Activated naive CD4-positive, alpha-beta T cell treated with Interleukin-2 at 50 U/mL for 16 hours (primary cell): ENCODE results near the gene XRN2.
A peak's percentile ranks its signal among the peaks of the same experiment; 100 is the strongest.
"Not testable (repeated sequence)": the region's sequence is repeated elsewhere in the genome, so short reads cannot be mapped to it uniquely, and the experiment has no call there.

ENCODE experiments used
- DNase-seq: peaks from one replicate; pipeline ENCODE4 v3.0.0-alpha.2; 2020

The XRN2 gene

DNA sequence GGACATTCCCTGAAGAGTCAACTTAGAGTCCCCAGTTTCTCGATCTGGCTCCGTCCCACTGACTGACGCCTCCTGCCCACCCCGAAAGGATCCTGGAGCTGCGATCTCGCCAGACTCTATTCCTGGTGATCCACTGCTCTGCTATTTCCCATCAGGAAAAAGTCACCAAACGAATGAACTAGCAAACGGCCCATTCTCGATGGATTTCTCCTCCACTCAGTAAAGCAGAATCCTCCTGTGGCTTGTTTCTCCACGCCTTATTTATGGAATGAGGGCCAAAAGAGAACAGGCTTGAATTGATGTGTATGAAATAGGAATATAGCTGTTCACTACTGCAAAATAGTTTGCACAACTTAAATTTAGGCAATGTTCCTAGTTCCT lies 88.8 kb downstream of the XRN2 start:
- DNase-seq, result no peak

DNA sequence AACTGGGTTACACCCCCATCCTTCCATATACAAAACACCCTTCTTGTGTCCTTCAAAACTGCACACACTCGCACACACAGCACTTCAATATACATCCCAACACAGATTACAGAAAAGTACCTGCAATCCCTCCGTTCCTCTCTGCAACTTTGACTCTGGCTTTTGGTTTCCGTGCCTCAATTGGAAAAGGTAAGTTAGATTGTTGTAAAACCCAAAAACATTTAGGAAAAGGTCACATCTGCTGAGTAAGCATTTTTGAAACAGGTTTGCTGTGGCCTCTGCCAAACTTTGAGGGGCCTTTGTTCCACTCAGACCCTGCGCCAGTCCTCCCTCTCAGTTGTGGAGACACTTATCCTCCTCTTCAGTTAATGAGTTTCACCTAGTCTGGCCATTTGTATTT lies 90.0 kb downstream of the XRN2 start:
- DNase-seq, result no peak

DNA sequence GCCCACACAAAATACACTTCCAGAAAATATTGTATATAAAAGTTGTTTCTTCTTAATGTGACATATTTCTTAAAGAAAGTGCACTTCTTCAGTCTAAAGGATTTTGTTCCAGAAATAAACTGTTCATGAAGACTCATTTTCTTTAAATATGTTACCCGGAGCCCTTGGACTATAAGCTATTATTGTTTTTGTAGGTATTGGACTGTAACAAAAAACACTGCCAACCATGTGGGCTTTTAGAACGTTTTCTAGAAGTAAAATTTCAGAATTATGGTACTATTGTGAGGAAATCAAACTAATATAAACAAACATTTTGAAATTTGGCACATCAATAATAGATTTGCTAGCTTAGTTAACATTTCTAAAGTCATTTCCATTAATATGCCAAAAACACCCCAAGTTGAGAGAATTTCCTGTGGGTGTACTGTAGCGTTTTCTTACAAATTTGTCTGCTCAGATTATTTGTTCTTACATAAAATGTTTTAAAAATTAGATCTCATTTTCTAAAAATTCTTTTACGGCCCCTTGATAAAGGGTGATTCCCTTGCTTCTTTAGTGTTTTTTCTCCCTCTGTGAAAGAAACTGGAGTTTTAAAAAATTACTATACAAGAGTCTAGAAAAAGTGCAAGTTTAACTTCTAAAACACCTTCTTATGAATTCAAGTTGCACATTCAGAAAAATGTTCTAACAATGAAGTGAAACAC lies 90.8 kb downstream of the XRN2 start:
- DNase-seq, result no peak

DNA sequence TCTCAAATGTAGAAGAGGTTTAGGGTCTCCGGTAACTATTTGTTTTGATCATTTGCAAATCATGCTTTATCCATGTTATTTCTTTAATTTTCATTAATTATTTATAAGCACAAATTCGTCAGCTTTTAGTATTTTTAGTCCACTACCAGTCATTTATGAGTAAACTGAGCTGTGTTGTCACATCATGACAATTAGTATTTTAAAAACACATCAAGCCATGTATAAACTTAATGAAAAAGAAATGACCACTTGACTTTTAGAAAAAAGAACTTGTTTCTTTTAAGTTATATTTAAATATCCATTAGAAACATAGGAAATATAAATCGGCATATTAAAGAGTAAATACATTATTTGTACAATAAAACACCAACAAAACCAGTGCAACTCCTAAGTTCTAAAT lies 91.4 kb downstream of the XRN2 start:
- DNase-seq, result no peak

DNA sequence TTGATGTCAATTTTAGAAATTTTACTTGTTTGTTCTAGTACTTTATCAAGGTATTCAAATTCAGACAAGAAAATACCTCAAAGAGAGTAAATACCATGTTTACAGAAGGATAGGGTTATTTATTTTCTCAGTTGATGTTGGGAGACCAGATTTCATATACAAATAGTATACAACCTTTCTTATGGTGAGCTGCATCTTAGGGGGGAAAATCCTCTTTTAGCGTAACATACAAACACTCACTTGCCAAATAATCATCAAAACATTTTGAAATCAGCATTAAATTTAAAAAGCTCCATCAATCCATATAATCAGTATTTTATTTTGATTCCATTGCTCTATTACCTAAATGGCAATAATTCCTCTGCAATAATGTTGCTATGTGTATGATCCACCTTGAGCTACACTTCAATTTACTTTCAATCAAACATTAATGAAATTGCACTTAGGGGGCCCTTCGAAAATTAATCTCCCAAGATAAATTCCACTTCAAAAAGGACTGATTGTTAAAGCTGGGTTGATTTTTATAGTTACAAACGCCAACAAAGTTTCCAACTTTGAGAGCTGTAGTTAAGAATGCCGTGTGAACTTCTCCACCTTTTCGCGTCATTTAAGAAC lies 92.0 kb downstream of the XRN2 start:
- DNase-seq, result no peak

DNA sequence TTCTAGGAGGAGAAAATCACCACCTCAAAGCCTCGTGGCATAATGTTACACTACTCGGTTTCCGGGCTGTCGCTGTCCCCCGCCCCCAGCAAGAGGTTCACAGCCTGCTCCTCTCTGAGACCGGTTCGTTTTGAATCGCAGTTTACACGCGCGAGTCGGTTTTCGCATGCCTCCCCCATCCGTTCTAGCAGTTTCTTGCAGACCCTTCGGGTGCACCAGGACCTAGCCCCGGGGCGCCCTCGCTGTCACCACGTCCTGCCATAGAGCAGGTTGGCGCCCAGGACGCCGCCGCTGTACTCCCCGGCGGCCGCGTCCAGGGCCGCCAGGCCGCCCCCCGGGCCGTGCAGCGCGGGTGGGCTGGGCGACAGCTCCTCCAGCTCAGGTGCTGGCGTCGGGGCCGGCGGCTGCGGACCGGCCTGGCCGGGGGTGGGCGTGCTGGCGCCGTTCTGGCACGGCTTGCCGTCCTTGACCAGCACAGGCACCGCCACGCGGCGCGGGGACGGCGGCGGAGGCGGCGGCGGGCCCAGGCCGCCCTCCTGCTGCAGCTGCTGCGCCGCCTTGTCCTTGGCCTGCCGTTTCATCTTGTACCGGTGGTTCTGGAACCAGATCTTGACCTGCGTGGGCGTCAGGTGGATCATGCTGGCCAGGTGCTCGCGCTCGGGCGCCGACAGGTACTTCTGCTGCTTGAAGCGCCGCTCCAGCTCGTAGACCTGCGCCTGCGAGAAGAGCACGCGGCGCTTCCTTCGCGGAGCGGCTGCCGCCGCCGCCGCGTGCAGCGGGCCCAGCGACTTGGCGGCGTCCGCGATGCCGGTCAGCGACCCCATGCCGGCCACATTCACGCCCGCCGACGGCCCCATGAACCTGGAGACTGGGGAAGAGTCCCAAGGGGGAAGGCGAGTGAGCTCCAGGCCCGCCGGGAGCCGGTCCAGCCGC lies 92.8 kb downstream of the XRN2 start:
- peak; percentile 45 for DNase-seq

DNA sequence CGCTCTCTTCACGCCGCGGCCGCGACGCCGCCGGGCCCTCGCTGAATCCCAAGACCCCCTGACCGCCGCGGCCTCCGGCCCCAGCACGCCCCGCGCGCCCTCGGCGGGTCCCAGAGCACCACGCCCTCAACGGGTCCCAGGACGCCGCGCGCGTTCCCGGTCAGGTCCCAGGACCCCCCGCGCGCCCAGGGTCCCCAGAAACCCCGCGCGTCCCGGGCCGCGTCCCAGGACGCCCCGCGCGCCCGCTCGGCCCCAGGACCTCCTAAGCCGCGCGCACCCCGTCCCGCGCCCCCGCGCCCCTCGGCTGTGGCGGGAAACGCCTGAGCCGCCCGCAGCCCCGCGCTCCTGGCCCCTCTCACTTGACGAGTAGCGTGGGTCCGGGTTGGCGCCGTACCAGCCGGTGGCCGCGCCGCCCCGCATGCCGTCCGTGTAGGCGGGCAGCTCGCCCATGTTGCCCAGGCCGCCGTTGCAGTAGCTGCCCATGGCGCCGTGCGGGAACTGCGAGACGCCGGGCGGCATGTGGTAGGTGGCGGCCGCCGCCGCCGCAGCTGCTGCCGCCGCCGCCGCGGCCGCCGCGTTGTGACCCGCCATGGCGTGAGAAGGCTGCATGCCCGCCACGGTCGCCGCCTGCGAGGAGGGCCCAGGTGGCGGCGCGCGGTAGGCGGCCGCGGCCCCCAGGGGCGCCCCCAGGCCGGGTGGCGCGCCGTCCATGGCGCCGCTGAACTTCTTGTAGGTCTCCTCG lies 93.6 kb downstream of the XRN2 start:
- no peak for DNase-seq

DNA sequence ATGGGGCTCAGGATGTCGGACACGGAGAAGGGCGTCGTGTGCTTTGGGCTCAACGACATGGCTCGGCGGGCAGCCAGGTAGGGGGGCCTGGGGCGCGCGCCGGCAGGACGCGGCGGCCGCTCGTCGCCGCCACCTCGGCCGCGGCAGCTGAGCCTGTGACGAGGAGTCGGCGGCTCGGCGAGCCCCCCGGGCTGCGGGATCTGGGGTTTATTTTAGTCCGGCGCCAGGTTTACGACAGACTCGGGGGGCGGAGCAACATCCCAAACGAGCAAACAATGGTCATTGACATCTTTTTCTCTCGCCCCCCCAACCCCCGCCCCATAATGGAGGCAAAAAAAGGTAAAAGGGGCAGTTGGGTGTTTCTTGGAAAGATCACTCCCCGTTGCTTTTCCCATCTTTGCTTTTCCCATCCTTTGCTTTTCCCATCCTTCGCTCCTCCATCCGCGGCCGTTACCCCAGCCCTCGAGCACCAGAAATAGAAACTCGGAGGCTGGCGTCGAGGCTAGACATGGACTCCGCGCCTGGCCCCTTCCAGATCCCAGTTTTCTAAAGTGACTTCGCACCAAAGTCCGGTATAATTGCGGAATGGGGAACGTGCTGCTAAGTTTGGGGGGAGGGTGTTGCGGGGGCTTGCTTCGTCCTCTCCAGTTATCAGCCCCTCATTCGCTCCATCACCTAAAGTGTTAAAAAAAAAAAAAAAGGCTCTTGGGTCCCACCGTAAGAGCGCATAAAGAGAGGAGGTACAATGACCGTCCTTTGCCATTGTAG lies 94.4 kb downstream of the XRN2 start, which contains the start of gene NKX2-4:
NKX2-4 (minus strand) TSS at position 186 of the 768 bp plus-strand sequence; CDS start at position 59, 127 bp downstream.
- DNase-seq, result no peak

DNA sequence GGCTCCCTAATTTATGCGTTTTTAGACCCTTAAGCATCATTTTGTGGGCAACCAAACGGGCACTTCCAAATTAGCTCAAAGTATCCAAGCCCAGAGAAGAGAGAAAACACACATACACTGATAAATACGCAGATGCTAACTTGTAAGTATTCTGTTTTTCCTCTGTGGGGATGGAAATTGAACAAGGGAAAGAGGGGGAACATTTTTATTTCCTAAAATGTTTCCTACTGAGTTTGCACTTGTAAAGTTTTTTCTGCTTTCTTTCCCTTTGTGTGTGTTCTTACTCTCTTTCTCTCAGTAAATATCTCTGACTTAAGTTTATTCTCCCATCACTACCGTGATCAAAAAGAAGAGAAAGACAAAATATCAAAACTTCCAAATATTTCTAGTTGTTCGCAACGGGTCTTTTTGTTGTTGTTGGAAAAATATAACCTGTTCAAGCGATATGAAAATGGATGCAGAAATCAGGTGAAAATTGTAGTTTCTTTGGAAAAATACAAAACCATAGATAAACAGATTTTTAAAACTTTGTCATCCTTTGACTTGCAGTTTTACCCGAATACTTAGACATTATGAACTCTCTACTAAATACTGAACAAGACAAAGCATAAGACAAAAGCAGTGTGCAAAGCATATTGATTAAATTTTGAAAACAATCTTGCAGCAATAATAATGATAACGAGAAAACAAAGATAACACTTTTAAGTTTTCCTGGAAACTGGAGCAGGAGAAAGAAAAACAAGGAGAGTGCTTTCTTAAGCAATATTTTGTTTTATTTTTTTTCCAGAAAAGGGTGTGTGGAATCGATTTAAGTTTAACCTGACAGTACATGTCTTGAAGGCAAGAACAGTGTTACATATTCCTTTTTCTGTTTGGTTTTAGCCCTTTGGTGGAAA lies 95.2 kb downstream of the XRN2 start:
- no peak for DNase-seq

DNA sequence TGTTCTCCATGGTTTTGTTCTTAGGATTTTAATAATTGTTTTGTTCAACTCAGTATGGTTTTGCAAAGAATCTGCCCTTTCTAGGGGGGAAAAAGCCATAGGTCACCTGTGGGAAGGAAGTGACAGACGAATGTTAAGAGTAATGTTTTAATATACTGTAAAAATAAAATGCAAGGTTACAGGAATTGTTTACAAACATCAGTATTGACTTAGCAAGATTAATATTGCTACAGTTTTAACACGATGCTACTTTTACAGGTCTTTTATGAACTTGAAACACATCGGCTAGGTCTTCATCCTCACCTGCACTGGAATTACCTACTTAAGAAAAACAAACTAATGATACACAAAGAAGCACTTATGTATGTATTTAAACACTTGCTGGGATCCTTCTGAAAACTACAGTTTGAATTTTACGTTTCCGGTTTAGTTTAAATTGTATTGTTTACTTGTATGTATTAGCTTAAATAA lies 95.9 kb downstream of the XRN2 start:
- no peak for DNase-seq

DNA sequence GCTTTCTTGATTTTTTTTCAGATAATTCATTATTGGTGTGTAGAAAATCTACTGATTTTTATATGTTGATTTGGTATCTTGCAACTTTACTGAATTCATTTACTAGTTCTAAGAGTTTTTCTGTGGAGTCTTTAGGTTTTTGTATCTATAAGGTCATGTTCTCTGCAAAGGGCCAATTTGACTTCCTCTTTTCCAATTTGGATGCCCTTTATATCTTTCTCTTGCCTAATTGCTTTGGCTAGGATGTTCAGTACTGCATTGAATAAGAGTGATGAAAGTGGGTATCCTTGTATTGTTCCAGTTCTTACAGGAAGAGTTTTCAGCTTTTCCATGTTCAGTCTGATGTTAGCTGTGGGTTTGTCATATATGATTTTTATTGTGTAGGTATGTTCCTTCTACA lies 108.6 kb downstream of the XRN2 start:
- no peak for DNase-seq

DNA sequence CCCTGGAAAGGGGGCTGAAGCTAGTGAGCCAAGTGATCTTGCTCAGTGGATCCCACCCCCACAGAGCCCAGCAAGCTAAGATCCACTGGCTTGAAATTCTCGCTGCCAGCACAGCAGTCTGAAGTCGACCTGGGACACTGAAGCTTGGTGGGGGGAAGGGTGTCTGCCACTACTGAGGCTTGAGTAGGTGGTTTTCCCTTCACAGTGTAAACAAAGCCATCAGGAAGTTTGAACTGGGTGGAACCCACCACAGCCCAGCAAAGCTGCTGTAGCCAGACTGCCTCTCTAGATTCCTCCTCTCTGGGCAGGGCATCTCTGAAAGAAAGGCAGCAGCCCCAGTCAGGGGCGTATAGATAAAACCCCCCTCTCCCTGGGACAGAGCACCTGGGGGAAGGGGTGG lies 110.9 kb downstream of the XRN2 start:
- not testable (repeated sequence) for DNase-seq

DNA sequence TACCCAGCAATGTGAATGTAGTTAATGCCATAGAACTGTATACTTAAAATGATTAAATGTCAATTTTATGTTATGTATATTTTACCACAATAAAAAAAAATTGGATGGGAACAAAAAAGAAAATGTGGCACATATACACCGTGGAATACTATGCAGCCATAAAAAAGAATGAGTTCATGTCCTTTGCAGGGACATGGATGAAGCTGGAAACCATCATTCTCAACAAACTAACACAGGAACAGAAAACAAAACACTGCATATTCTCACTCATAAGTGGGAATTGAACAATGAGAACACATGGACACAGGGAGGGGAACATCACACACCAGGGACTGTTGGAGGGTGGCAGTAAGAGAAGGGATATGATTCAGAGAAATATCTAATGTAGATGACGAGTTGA lies 116.0 kb downstream of the XRN2 start:
- DNase-seq, result not testable (repeated sequence)

DNA sequence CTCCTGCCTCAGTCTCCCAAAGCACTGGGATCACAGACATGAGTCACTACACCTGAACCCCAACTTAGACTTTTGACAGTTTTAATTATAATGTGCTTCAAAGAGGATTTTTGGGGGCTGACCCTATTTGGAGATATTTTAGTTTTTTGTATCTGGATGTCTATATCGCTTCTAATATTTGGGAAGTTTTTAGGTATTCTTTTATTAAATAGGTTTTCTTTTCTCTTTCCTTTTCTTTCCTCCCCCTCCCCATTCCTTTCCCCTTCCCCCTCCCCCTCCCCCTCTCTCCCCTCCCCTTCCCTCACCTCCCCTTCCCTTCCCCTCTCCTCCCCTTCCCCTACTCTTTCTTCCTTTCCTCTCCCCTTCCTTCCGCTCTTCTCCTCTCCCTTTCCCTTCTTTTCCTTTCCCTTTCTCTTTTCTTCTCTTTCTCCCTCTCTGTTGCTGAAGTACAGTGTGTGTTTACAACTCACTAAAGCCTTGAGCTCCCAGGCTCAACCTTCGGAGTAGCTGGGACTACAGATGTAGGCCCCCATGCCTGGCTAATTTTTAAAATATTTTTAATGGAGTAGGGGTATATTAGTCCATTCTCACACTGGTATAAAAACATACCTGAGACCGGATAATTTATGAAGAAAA lies 118.6 kb downstream of the XRN2 start:
- no peak for DNase-seq

DNA sequence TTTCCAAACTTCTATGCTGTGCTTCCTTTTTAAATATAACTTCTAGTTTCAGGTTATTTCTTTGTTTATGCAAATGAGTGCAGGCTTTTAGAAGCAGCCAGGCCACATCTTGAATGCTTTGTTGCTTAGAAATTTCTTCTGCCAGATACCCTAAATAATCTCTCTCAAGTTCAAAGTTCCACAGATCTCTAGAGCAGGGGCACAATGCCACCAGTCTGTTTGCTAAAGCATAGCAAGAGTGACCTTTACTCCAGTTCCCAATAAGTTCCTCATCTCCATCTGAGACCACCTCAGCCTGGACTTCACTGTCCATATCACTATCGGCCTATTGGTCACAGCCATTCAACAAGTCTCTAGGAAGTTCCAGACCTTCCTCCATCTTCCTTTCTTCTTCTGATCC lies 120.6 kb downstream of the XRN2 start:
- DNase-seq, result not testable (repeated sequence)

DNA sequence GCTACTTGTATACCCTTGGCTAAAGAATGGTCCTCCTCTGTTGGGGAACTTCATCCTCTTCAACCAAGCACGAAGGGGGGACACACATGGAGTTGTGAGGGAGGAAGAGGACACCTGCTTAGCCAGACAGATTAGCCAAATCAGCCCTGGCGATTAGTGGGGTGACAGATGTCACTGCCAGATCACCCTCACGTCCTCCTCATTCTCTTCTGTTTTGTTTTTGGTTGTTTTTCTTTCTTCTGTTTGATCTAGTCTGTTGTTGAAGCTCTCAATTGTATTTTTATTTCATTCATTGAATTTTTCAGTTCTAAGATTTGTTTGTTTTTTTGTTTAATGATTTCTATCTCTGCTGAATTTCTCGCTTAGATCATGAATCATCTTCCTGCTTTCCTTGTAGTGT lies 121.7 kb downstream of the XRN2 start:
- DNase-seq, result no peak

DNA sequence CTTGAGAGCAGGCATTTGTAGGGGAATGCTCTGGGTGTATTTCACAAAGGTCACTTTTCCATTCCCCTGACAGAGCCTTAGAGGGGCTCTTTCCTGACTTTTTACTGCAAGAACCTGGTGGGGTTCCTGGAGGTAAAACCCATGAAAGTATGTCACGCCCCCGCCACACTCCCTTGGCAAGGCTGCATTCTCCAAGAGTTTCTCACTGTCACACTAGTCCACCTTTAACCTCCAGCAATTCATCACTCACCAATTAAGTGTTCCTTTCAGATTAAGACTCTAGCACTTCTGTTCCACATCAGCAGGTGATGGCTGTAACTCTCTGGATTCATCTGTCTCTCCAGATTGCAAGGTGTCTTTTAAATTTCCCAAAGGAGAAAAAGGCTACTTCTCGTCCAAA lies 126.9 kb downstream of the XRN2 start:
- DNase-seq, result no peak

DNA sequence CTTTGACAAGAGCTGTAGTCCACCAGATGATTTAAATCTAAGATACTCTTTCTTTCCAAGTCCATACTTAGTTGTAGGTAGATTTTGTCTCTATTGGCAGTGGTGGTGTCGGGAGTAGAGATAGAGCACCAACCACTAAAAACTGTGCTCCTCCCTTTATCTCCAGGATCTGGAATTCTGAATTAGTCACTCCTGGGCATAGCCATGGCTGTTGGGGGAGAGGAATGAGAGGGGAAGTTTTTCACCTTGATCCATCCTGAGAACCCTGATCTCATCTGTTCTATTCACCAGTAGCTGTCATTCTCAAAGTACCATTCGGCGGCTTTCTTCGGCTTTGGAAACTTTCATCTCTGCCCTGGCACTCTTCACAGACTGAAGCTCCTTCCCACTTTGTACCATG lies 129.8 kb downstream of the XRN2 start:
- no peak for DNase-seq

DNA sequence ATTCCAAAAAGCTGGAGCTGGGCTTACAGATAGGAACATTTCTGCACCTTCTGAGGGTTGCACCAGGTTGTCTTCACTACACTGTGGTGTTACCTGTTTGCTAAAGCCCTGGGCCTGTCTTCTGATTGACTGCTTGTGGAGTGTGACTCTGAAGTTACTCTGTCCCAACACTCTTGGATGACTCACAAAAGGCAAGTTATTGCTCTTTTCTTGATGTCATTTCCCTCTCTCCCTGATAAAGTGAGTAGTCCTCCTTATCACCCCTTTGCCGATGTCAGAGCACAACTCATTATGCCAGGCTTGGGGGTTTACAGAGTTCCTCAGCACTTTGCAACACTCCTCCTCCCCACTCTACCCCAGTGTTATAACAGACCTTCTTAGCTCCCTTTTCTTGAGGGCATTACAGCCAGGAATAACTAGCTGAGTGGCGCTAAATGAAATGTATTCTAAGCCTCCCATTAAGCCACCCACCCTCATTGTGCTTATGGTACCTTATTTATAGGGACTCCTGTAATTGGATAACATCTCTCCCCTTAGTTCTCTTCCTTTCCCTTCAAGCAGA lies 130.3 kb downstream of the XRN2 start:
- DNase-seq, result no peak

DNA sequence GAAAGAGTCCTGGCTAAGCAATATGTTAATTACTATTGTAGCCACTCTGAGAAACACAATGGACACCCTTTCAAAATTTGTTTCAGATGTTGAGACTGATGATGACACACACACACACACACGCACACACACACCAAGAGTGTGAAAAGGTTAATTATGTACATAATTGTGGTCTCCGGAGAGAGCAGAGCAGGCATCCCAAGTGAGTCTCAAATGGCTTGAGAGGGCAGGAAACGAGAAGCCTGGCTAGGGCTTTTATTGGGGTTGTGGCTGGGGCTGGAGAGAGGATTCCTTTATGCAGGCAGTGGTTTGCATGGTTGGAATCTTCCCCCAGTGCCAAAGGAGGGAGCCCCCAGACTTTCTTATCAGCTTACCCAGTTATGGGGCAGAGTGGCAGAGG lies 132.4 kb downstream of the XRN2 start:
- DNase-seq, result no peak
